ENCODE results near the gene BEND3.

DNA sequence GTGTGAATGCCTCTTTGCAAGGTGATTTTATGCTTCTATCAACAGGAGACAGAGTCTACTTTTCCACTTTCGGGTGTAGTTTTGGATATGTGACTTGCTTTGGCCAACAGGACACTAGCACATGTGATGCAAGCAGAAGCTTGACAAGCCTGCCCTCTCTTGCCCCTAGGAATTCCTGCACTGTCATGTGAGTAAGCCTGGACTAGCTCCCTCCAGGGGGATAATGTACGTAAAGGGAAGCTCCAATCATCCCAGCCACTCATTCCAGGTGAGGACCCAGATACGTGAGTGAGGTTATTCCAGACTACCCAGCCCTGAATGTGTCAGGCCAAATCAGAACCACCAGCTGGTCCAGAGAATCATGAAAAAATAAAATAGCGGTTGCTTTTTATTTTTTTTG lies 33.3 kb downstream of the BEND3 start:
- TF ChIP-seq, protein P1, sequence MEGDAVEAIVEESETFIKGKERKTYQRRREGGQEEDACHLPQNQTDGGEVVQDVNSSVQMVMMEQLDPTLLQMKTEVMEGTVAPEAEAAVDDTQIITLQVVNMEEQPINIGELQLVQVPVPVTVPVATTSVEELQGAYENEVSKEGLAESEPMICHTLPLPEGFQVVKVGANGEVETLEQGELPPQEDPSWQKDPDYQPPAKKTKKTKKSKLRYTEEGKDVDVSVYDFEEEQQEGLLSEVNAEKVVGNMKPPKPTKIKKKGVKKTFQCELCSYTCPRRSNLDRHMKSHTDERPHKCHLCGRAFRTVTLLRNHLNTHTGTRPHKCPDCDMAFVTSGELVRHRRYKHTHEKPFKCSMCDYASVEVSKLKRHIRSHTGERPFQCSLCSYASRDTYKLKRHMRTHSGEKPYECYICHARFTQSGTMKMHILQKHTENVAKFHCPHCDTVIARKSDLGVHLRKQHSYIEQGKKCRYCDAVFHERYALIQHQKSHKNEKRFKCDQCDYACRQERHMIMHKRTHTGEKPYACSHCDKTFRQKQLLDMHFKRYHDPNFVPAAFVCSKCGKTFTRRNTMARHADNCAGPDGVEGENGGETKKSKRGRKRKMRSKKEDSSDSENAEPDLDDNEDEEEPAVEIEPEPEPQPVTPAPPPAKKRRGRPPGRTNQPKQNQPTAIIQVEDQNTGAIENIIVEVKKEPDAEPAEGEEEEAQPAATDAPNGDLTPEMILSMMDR (IDR thresholded peaks at IDR 0.05) = no peak
- TF ChIP-seq, protein P2, sequence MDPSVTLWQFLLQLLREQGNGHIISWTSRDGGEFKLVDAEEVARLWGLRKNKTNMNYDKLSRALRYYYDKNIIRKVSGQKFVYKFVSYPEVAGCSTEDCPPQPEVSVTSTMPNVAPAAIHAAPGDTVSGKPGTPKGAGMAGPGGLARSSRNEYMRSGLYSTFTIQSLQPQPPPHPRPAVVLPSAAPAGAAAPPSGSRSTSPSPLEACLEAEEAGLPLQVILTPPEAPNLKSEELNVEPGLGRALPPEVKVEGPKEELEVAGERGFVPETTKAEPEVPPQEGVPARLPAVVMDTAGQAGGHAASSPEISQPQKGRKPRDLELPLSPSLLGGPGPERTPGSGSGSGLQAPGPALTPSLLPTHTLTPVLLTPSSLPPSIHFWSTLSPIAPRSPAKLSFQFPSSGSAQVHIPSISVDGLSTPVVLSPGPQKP (IDR thresholded peaks at IDR 0.05; ENCODE audit: low read depth, low read length) = no peak
- TF ChIP-seq CHD2 (IDR thresholded peaks at IDR 0.05; ENCODE audit: low read length, partially characterized antibody) (no peak), FOXS1 (CRISPR knock-in tag; IDR thresholded peaks at IDR 0.05) (no peak), POLR2A (IDR thresholded peaks at IDR 0.05; ENCODE audit: low read length) (no peak), RNF2 (IDR thresholded peaks at IDR 0.05; ENCODE audit: borderline replicate concordance, low read depth) (no peak)
- TF ChIP-seq, protein P3, sequence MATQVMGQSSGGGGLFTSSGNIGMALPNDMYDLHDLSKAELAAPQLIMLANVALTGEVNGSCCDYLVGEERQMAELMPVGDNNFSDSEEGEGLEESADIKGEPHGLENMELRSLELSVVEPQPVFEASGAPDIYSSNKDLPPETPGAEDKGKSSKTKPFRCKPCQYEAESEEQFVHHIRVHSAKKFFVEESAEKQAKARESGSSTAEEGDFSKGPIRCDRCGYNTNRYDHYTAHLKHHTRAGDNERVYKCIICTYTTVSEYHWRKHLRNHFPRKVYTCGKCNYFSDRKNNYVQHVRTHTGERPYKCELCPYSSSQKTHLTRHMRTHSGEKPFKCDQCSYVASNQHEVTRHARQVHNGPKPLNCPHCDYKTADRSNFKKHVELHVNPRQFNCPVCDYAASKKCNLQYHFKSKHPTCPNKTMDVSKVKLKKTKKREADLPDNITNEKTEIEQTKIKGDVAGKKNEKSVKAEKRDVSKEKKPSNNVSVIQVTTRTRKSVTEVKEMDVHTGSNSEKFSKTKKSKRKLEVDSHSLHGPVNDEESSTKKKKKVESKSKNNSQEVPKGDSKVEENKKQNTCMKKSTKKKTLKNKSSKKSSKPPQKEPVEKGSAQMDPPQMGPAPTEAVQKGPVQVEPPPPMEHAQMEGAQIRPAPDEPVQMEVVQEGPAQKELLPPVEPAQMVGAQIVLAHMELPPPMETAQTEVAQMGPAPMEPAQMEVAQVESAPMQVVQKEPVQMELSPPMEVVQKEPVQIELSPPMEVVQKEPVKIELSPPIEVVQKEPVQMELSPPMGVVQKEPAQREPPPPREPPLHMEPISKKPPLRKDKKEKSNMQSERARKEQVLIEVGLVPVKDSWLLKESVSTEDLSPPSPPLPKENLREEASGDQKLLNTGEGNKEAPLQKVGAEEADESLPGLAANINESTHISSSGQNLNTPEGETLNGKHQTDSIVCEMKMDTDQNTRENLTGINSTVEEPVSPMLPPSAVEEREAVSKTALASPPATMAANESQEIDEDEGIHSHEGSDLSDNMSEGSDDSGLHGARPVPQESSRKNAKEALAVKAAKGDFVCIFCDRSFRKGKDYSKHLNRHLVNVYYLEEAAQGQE (IDR thresholded peaks at IDR 0.05) = no peak
